ENCODE data around the gene SSRP1.

The SSRP1 gene

GRCh38 chr11:57342702-57343101 lies 7.0 kb upstream of the SSRP1 start:
- H3K9me2 ChIP-seq (replicated peaks; ENCODE audit: control insufficient read depth, low read length) = no peaks in the 10 kb centered on the region
- TF ChIP-seq, protein P1, sequence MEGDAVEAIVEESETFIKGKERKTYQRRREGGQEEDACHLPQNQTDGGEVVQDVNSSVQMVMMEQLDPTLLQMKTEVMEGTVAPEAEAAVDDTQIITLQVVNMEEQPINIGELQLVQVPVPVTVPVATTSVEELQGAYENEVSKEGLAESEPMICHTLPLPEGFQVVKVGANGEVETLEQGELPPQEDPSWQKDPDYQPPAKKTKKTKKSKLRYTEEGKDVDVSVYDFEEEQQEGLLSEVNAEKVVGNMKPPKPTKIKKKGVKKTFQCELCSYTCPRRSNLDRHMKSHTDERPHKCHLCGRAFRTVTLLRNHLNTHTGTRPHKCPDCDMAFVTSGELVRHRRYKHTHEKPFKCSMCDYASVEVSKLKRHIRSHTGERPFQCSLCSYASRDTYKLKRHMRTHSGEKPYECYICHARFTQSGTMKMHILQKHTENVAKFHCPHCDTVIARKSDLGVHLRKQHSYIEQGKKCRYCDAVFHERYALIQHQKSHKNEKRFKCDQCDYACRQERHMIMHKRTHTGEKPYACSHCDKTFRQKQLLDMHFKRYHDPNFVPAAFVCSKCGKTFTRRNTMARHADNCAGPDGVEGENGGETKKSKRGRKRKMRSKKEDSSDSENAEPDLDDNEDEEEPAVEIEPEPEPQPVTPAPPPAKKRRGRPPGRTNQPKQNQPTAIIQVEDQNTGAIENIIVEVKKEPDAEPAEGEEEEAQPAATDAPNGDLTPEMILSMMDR (IDR thresholded peaks at IDR 0.05; ENCODE audit: low read depth, low read length, poor library complexity, severe bottlenecking) = no peak
- no peak for TF ChIP-seq EZH2phosphoT487 (IDR thresholded peaks at IDR 0.05; ENCODE audit: borderline replicate concordance, low read length)

DNA sequence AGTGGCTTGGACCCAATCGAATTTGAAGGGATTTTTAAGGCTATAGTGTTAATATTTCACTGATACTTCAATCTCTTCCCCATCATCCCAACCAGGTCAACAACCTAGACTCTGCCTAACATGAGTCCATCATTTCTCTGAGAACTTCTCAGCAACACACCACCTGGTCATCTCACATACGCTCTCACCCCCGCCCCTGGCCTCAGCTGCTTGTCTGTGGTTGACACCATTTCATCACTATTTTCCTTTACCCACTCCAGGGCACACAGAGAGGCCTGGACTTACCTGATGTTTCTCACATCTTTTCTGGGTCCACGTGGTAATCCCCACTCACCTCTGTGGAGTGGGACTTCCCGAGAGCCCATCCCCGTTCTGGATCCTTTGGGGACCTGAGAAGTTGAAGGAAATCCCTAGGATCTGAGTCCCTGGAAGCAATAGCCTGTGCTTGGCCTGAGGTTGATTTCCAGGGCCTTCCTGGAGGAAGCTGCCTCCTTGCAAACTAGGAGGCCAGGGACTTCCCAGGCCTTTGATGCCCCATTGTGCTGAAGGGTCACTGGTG lies 5.6 kb upstream of the SSRP1 start:
- no peaks in the 10 kb centered on the region for H3K36me3 ChIP-seq (ENCODE audit: control insufficient read depth, low read length)
- H3K4me3 ChIP-seq (ENCODE audit: low read length) = no peak overlapping the region
- no peak for TF ChIP-seq EZH2phosphoT487 (IDR thresholded peaks at IDR 0.05; ENCODE audit: borderline replicate concordance, low read length)
- TF ChIP-seq, protein P1 (IDR thresholded peaks at IDR 0.05; ENCODE audit: low read depth, low read length, poor library complexity, severe bottlenecking) = no peak
- H3K9me3 ChIP-seq (ENCODE audit: control insufficient read depth, insufficient read depth, low read length) = no peaks in the 10 kb centered on the region
- no peaks in the 10 kb centered on the region for H3K27me3 ChIP-seq (ENCODE audit: control insufficient read depth, low read length)
- H3K4me2 ChIP-seq (ENCODE audit: low read length) = no peak overlapping the region
- H3K79me2 ChIP-seq (ENCODE audit: control insufficient read depth, low read length) = peaks cover under 1% of the 10 kb centered on the region
- no peaks in the 10 kb centered on the region for H4K20me1 ChIP-seq (ENCODE audit: control insufficient read depth, insufficient read depth, low read depth, low read length)
- H3K27ac ChIP-seq (ENCODE audit: low read depth, low read length) = no peak overlapping the region
- peaks cover 10% of the 10 kb centered on the region for H3K4me1 ChIP-seq (ENCODE audit: control insufficient read depth, low read length)
- H3F3A ChIP-seq (ENCODE audit: control insufficient read depth, insufficient read depth) = no peaks in the 10 kb centered on the region
- no peaks in the 10 kb centered on the region for H3K9me2 ChIP-seq (replicated peaks; ENCODE audit: control insufficient read depth, low read length)

More at GRCh38 chr11:57342702-57343101, 7.0 kb upstream of the SSRP1 start:
- Histone ChIP-seq H3F3A (ENCODE audit: control insufficient read depth, insufficient read depth) (no peaks in the 10 kb centered on the region), H4K20me1 (ENCODE audit: control insufficient read depth, insufficient read depth, low read depth, low read length) (no peaks in the 10 kb centered on the region), H3K79me2 (ENCODE audit: control insufficient read depth, low read length) (no peaks in the 10 kb centered on the region), H3K27me3 (ENCODE audit: control insufficient read depth, low read length) (no peaks in the 10 kb centered on the region), H3K36me3 (ENCODE audit: control insufficient read depth, low read length) (no peaks in the 10 kb centered on the region), H3K27ac (ENCODE audit: low read depth, low read length) (no peak overlapping the region), H3K9me3 (ENCODE audit: control insufficient read depth, insufficient read depth, low read length) (no peaks in the 10 kb centered on the region), H3K4me1 (ENCODE audit: control insufficient read depth, low read length) (peaks cover 6% of the 10 kb centered on the region; the same call in 1 of the 2 replicates), H3K4me2 (ENCODE audit: low read length) (no peak overlapping the region), H3K4me3 (ENCODE audit: low read length) (no peak overlapping the region)

DNA sequence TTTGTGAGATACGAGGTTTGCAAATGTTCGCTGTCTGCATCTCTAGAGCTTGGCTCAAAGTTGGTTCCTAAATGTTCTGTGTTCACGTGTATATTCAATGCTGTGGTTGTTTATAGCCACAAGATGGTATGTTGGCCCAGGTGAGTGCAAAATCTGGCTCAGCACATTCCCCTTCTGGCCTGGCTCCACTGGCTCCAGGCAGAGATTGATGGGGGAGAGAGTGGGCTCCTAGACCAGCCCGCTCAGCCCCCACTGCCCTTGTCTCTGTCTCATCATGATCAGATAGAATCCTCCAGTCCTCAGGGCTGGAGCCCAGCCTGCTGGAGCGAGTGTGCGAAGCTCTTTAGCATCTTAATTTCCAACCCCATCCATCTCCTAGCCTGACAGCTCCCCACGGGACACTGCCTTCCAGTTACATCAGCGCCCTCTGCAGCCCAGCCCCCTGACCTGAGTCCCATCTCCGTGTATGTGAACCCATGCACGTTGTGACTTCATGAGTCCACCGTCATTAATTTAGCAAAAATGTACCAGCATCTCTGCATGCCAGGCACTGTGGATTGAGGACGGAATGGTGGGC lies 4.4 kb upstream of the SSRP1 start:
- H3K27ac ChIP-seq (ENCODE audit: low read depth, low read length) = no peak overlapping the region
- H3K4me2 ChIP-seq (ENCODE audit: low read length) = no peak overlapping the region
- TF ChIP-seq, protein P1 (IDR thresholded peaks at IDR 0.05; ENCODE audit: low read depth, low read length, poor library complexity, severe bottlenecking) = peak; percentile 63
- no peak for TF ChIP-seq EZH2phosphoT487 (IDR thresholded peaks at IDR 0.05; ENCODE audit: borderline replicate concordance, low read length)
- H3K9me3 ChIP-seq (ENCODE audit: control insufficient read depth, insufficient read depth, low read length) = no peaks in the 10 kb centered on the region
- H3K4me1 ChIP-seq (ENCODE audit: control insufficient read depth, low read length) = peaks cover 9% of the 10 kb centered on the region
- no peaks in the 10 kb centered on the region for H3K9me2 ChIP-seq (replicated peaks; ENCODE audit: control insufficient read depth, low read length)
- H3K4me3 ChIP-seq (ENCODE audit: low read length) = no peak overlapping the region
- H3F3A ChIP-seq (ENCODE audit: control insufficient read depth, insufficient read depth) = no peaks in the 10 kb centered on the region
- no peaks in the 10 kb centered on the region for H3K27me3 ChIP-seq (ENCODE audit: control insufficient read depth, low read length)
- peaks cover 4% of the 10 kb centered on the region for H3K36me3 ChIP-seq (ENCODE audit: control insufficient read depth, low read length)
- H4K20me1 ChIP-seq (ENCODE audit: control insufficient read depth, insufficient read depth, low read depth, low read length) = no peaks in the 10 kb centered on the region
- peaks cover 11% of the 10 kb centered on the region for H3K79me2 ChIP-seq (ENCODE audit: control insufficient read depth, low read length)

Measured in DOHH2 (cell line).